ENCODE data around the gene PLB1.
"Not testable (repeated sequence)": the region's sequence is repeated elsewhere in the genome, so short reads cannot be mapped to it uniquely, and the experiment has no call there.

PLB1 gene

DNA sequence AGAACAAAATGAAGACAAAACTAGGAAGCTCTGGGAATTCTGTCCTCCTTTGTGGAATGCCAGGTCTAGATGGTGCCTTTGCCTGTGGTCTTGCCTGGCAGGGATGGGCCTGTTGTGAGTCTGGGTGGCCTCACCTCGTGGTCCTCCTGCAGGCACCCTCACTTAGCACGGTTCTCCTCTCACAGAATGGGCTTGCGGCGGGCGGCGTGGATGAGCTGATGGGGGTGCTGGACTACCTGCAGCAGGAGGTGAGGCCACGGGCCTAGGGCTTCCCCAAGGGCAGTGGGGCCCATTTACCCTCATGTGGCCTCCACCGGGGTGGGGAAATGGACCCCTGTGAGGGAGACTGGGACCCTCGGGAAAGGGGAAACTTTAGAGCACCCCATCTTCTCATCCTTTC is 42.3 kb downstream of the PLB1 start:
- DNase-seq: no peak

DNA sequence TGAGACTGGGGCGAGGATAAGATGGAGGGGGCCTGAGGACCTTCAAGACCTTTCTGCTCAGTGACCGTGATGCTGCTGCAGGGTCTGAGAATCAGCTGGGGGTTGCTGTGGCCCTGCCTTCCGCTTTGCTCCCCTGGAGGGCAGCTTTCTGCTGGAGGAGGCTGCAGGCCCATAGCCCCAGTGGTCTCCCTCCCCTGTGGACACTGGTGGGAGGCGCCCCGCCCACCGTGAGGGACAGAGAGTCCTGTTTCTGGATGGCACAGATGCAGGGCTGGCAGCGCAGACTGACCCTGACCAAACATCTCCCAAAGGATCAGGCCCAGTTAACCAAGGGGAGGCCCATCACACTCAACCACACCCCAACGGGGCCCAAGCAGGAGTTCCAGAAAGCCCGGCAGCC is 42.8 kb downstream of the PLB1 start:
- no peak for DNase-seq

DNA sequence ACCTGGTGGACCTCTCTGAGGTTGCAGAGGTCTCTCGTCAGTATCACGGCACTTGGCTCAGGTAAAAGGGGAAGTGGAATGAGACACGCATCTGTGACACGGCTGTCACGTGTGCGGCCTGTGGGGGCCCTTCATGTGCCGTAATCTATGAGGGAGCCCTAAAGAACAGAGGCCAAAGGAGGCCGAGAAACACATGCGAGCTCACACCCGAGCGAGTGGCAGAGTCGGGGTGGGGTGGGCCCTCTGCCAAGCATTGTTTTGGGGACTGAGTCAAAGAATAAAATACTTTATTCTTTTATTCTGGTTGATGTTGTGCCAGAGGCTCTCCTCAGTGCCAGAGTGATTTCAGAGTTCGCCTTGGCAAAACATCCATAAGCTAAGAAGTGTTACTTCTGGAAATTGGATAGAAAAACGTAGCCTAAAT is 43.3 kb downstream of the PLB1 start:
- no peak for DNase-seq

DNA sequence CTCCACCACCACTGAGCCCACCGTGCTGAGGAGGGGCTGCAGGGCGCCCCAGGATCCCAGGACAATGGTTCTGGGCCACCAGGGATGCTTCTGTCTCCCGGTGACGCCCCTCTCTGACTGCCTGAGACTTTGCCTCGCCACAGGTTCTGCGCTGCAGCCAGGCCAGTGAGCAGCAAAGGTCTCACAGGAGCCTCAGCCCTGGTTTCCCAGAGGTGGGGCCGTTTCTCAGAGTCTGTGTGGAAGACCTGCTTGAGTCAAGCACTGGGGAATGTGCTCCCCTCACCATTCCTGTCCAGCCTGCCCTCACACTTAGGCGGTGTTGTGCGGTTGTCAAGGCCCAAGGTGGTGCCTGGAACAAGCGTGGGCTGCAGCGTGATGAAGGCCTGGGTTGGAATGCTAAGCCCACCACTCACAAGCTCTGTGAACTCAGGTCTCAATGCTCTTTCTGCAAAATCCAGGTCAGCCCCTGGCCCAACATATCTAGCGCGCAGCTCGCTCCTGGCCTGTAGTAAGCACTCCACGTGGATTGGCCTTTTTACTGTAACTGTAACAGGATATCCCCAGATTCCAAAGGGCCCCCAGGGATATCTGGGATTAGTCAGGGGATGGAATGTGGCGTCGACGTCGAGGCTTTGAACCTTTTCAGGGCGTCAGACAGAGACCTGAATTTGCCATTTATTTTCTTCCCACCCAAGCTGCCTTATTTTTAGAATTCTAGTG is 47.6 kb downstream of the PLB1 start:
- no peak for DNase-seq

DNA sequence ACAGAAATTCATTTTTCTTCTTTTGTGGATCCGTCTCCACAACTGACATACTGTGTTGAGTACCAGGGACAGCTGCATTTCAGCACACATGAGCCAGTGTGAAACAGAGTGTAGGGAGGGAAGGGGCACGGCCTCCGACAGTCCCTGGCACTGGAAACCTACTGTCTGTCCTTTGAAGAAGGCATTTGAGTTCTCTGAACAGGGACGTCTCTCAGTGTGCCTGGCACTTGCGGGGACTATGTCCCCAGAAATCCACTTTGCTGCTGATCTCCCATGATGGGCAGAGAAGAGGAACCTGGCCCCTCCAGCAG is 48.1 kb downstream of the PLB1 start:
- no peak for DNase-seq

DNA sequence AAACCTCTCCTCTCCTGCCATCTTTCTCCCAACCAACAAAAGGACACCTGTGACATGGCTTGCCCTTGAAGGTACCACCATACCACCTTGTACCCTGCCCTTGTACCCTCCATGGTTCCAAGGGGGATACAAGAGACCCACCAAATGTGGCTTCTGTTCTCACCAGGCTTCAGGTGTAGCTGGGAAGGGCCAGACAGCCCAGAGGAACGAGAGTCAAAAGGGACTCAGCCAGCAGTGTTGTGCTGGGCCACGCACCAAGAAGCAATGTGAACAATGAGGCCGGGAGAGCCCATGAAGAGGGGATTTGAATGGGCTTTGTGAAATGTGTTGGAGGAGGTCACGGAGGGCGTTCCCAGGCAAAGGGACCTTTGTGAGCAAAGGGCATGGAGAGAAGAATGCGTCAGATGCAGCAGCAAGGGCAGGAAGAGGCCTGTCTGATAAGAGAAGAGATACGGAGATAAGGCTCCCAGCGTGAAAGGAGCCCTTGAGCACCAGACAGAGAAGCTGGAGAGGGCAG is 48.6 kb downstream of the PLB1 start:
- DNase-seq: no peak

DNA sequence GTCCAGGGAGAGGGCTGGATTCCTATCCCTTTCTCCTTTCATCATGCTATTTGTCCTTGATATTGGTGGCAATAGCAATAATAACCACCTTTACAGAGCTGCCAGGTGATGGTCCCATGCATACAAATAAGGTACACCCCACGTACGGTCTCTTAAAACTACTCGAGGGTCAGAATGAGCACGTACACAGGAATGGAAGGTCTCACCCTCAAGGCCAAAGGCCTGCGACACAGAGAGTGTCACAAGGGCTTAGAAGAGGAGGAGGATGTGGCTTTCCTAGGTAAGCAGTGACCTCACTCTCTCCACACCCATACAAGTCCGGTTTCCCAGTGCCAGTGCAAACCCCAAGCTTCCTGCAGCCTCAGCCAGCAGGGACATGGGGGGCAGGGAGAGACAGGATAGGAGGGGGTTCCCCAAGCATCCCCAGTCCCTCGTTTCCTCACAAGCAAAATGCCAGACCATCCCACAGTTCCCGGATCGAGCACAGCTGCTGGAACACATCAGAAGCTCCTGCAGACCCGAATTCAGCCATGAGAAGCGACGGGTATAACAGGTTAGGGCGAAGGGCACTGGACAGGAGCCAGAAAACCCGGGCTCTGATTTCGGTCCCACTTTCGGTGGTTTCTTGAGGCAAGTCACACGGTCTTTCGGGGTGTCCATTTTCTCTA is 49.2 kb downstream of the PLB1 start:
- DNase-seq: no peak

DNA sequence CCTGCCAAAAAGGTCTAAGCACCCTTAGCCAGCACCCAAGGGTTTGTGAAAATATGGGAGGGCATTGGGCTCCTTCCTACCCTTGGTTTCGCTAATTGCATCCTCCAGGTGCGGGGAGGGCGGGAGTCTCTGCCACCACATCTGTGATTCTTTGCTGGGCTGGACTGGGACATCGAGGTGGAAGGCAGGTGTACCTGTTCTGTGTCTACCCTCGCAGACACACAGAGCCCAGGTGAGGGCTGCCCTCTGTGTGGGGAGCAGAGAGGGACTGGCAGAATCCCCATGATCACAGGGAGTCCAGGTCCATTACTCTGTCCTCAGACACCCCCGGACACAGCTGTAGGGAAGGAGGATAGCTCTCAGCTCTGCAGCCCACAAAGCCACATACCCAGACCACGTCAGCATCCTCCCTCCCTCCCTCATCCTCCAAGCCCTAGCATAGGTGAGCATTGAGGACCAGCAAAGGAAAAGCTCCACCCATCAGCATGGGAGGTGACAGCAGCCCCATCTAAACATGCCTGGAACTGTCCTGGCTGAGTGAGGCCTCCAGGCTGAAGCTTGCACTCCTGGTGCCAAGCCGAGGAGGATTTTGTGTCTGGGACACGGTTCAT is 49.8 kb downstream of the PLB1 start:
- DNase-seq: peak; percentile 32

DNA sequence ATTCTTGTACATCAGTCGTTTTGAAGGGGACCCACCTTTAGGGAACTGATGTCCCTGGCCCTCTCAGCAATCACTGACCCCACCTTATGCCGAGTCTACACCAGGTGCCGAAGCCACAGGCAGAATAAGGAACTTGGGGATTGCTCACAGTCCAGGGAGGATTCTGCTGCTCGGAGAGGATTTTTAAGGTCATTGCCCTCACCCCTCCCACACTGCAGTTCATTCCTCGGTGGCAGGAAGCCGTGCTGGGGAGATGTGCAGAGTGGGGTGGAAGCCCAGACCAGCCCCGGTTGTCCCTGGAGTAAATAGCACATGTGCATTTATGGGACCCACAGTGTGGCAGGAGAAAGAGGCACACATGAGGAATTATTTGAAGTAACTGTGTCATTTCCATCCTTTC is 50.4 kb downstream of the PLB1 start:
- DNase-seq: no peak

DNA sequence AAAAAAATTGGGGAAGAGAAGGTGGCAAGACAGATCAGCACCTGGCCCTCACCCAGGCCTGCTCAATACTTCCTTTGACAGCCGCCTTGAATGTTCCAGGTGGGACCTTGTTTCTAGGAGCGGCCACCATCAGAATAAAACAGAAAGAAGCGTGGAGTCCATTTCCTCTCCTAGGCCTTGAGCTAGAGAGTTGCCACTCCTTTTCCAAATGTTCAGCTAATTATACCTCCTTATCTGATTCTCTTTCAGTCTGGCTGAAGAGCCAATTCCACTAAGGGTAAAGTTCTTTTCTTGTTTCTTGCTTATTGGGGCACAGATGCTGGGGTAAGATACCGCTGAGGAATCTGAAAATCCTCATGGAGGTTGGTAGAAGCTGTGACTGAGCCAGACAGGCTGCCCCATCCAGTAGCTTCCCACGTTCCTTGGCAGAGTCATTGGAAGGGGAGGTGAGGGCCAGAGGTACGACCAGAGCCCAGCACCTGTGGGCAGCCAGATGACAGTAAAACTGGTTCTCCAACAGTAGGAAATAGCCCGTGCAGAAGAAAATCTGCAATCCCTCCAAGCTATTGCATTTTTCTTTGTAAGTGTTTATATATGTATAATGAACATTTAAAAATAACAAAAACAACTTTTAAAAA is 51.5 kb downstream of the PLB1 start:
- no peak for DNase-seq

DNA sequence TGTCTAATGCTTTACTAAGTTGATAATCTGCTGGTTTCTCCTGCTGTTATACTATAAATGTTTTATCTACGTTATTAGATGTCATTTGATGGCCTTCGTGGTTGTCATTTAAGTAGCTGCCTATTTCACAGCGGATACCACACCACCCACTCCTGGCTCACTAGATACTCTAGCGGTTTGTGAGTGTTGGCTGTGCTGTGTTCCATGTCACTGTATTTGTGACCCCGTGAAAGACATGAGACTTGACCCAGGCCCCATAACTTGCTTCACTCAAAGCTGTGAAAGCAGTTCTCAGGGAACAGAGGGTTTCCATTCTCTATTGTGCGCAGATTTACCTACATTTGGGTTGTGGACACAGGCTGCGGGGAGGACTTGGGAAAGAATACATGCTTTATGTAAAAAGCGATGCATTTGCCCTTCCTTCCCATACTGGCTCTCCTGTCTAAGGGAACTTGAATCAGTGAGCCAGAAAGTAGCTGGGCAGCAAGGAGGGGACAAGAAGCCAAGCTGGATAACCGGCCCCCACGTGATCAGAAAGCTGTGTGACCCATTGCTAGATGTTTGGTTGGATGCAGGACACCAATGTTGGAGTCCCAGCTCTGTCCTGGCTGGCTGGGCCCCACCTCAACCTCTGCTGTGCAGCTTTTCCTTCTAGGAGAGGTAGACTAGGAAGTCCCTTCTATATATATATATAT is 52.2 kb downstream of the PLB1 start:
- peak; percentile 25 for DNase-seq

DNA sequence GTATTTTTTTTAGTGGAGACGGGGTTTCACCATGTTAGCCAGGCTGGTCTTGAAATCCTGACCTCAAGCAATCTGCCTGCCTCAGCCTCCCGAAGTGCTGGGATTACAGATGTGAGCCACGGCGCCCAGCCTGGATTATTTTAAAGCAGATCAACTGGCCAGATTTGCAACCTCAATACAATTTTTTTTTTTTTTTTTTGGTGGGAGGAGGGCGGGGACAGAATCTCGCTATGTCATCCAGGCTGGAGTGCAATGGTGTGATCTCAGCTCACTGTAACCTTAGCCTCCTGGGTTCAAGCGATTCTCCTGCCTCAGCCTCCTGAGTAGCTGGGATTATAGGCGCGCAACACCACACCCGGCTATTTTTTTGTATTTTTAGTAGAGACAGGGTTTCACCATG is 54.5 kb downstream of the PLB1 start:
- not testable (repeated sequence) for DNase-seq

DNA sequence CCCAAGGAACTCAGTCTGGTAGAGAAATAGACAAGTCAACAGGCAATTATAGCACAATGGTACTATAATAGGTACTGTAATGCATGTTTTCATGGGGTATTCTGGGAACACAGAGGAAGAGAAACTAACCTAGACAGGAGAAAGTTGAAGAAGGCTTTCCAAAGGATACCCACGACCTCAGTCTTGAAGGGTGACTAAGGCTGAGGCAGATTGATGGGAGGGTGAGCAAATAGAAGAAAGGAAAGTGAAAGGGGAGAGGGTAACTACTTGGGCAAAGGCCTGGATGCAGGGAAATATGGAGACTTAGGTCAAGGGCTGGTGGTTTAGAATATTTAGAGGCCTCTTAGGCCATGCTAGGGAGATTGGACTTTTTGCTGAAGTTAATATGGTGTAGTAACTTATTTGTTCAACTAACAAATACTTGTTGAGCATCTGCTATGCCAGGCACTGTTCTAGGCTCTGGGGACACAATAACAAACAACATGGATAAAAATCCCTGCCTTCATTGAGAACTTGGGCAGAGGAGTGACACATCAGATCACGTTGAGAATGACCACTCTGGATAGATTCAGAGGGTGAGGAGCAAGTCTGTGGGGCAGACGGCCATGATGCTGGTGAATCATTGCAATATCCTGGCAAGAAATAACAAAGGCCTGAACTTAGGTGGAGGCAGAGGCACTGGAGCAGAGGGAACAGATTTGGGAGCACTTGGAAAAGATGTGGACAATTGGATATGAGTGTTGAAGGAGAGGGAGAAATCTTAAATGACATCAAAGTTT is 56.4 kb downstream of the PLB1 start:
- no peak for DNase-seq

DNA sequence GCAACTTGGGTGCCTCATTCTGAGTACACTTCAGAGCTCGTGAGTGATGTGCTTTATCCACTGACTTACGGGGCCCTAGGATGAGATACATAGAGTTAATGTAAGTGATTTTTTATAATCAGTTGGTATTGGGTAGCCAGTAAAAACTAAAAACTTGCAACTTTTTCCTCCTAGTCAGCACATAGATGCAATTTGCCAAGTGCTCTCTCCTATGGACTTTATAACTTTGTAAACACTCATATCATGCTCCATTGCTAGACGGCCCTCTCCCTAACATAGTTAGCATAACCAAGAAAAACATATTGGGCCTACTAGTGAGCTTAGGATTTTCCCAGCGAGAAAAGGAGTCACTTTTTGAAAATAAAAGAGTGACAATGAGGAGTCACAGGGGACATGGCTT is 60.4 kb downstream of the PLB1 start:
- DNase-seq: no peak

DNA sequence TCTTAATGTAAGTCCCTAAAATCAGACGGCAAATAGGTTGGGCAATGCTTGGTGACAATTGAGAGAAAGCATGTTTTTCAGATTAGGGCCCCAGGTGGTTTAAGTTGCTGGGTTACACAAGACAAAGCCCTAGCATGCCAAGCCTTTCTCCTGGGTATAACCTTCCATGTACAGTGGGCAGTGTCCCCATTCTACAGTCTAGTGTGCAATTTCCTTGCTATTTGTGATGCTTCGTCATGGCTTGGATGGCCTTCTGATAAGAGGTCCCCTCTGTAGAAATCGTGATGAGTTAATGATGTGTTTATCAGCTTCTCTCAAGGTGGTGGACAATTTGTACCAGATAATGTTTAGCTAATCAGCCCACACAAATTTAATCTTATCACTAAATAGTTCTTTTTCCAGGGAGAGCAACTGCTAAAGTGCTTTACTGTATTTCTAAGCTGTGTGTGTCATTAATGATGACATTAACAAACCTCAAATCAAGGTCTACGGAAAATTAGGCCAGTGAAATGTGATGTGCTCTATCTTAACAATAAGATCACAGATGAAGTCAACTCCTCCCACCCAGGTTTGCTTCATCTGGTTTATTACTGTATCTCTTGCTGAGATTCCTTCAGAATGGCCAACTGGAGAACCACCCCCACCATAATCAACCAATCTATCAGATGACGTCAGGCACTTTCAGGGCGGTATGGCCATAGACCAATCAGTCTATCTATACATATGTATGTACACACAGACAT is 61.7 kb downstream of the PLB1 start:
- no peak for DNase-seq

DNA sequence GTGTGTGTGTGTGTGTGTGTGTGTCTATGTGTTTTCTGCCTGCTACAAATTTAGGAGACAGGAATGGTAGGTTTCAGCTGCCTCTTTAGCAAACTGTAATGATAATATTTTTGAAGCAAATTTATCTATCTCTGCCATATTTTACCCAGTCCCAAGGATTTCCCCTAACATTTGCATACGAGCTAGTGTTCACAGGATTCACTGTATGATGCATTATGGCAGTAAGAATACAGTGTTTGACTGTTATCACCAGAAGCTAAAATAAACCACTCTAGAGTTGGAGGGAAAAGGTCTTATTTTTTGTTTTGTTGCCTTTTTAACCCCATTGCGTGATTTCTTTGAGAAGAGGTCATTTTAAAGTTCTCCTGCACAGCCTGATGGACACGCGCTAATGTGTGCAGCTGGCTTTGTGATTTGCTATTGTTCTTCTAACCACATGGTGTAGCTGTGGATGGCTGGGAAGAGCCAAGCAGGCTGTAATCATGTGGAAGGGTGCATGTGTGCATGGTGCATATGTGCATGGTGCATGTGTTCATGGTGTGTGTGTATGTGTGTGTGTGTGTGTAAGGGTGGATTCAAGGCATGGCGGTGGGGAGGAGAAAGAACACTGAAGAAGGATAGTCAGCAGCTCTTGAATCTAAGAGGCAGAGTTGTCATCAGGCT is 62.4 kb downstream of the PLB1 start:
- no peak for DNase-seq

DNA sequence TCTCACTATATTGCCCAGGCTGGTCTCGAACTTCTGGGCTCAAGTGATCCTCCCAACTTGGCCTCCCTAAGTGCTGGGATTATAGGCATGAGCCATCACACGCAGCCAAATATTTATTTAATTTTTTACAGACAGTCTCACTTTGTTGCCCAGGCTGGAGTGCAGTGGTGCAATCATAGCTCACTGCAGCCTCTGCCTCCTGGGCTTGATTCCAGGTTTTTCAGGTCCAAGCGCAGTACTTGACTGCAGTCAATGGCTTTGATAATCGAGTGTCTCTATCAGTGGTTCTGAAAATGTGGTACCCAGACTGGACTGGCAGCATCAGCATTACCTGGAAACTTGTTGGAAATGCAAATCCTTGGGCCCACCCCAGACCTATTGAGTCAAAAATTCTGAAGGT is 63.1 kb downstream of the PLB1 start:
- DNase-seq: no peak

DNA sequence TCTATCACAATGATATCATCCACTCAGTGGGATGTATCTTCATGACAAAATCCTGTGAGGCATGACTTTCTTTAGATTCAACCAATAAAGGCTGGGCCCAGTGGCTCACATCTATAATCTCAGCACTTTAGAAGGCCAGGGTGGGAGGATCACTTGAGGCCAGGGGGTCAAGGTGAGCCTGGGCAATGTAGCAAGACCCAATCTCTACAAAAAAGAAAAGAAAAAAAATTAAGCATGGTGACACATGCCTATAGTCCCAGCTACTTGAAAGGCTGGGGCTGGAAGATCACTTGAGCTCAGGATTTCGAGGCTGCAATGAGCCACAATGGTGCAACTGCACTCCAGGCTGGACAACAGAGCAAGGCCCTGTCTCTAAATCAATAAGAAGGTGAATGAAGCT is 68.0 kb downstream of the PLB1 start:
- no peak for DNase-seq

DNA sequence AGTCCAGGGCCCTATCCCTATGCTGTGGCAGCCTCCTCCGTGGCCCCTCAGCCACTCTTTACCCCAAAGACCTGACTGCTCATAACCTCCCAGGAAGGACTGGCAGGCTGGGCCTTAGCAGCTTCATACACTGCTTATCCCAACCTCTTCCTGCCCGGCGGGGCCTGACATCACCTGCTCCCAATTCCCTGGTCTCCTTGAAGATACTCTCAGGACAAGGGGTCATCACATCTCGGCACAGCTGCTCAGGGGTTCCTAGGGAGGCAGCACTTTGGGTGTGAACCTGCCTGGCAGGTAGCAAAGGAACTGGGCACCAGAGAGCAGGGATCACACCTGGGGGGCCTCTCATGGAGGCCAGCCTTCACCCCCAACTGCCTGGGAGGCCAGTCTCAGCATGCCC is 68.5 kb downstream of the PLB1 start:
- DNase-seq: no peak

DNA sequence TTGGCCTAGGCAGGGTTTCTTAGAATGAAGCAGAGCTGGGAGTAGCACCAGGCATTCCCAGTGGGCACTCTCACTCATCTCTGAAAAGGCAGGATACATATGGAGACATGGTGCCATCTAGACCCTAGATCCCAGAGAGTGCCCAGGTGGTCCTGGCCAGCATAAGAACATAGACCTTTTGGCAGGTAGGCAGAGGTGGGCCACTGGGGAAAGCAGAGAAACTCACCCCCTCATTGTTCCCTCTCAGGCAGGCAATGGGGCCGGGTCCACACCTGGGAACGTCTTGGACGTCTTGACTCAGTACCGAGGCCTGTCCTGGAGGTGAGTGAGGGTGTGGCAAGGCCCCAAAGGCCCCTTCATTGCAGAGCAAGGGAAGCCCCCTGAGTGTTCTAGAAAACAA is 69.2 kb downstream of the PLB1 start:
- DNase-seq: no peak

DNA sequence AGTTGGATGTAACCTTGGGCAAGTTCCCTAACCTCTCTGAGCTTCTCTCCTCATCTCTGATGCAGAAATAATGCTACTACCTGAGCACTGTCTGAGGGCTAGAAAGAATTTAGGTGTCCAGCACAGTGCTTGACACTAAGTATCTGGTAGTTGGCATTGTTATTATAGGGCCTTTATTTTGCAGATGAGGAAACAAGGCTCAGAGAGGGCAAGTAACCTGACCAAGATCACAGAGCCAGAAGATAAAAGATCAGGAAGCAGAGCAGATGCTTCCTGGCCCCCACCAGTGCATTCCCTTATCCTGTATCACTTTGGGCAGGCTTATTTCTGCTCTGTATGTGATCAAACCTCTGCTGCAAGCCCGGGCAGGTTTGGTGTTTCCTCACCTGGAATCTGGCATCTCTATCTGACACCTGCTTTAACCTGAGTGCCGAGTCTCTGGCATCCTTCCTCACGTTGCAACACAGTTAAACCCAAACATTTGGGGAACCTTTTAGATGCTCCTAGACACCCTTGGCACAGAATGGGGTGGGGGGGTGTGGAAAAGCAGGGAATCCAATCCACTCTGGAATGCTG is 69.9 kb downstream of the PLB1 start:
- no peak for DNase-seq

All from CD4-positive, alpha-beta T cell treated with Interleukin-15 for 1 hour (primary cell).